GM12878 (cell line): Measurements from ENCODE around the gene MSI2. TPM values are rescaled to one million over a fixed set of nuclear protein-coding genes. Genes with fewer than 3 reads are reported as not detected.

Experiments
- ATAC-seq: fragments of 200-7000 bp; cut with Tn5 transposase; 3 replicates; pipeline ENCODE4 v1.9.1; 2020; ENCODE audit warnings: mild to moderate bottlenecking, moderate library complexity
- BruUV-seq: library from RNA; stranded (reverse); fragments of 400-500 nt; replicated peaks from 2 replicates; lab custom pipeline; 2021; lab: Mats Ljungman, UMichigan
- CTCF ChIA-PET: fragments of 300-600 bp; sonication (Branson Sonifier 250); formaldehyde crosslinking; extraction: SDS; loops from one replicate; lab custom pipeline; 2021; ENCODE audit warnings: inconsistent platforms; lab: Yijun Ruan, JAX
- POLR2A ChIA-PET: fragments of 350-600 bp; formaldehyde crosslinking; extraction: SDS; loops from one replicate; lab custom pipeline; 2021; ENCODE audit warnings: inconsistent platforms; lab: Charles Lee
- RAD21 ChIA-PET: fragments of 300-600 bp; sonication (Branson Sonifier 250); formaldehyde crosslinking; loops from one replicate; lab custom pipeline; 2023; ENCODE audit warnings: antibody characterized with exemption; ENCODE audit not compliant: unreplicated experiment; lab: Charles Lee
- SMC1A ChIA-PET: fragments of 300-600 bp; sonication (Branson Sonifier 250); formaldehyde crosslinking; loops from one replicate; lab custom pipeline; 2023; ENCODE audit not compliant: unreplicated experiment, uncharacterized antibody; lab: Charles Lee
- DNase-seq: peaks from one replicate; pipeline ENCODE4 v3.0.0-alpha.2; 2011; ENCODE audit warnings: low read depth, low spot score
- FAIRE-seq: peaks from 3 replicates; lab custom pipeline; 2011; peaks lifted over from hg19 to GRCh38; lab: Jason Lieb, UNC
- H2AFZ ChIP-seq: 2 replicates; pipeline ENCODE4 v1.6.0; 2011; ENCODE audit warnings: low read depth, low read length, control low read depth; ENCODE audit not compliant: control insufficient read depth
- H3K27ac ChIP-seq: 2 replicates; pipeline ENCODE4 v1.5.1; 2011; ENCODE audit warnings: control low read depth; ENCODE audit not compliant: control insufficient read depth, insufficient read depth
- H3K27me3 ChIP-seq, 2 experiments: replicated peaks in 1 of 2; 2 replicates each; pipeline versions ENCODE4 v1.6.0 to v1.6.1; 2011; ENCODE audit warnings: low read length in 1 of 2; ENCODE audit not compliant: control insufficient read depth in 2 of 2, insufficient read depth in 2 of 2
- H3K36me3 ChIP-seq, 2 experiments: 2 replicates each; pipeline ENCODE4 v1.5.1; 2011; ENCODE audit warnings: low read length in 1 of 2; ENCODE audit not compliant: control insufficient read depth in 2 of 2, insufficient read depth in 2 of 2
- H3K4me1 ChIP-seq: 2 replicates; pipeline ENCODE4 v1.6.1; 2011; ENCODE audit warnings: mild to moderate bottlenecking, low read length, moderate library complexity, mixed read lengths; ENCODE audit not compliant: control insufficient read depth, insufficient read depth
- H3K4me2 ChIP-seq: 2 replicates; pipeline ENCODE4 v1.6.0; 2011; ENCODE audit warnings: control low read depth; ENCODE audit not compliant: control insufficient read depth, insufficient read depth
- H3K4me3 ChIP-seq: fragments of 200-600 bp; sonication (generic); 2 replicates; pipeline ENCODE4 v1.5.1; 2016
- H3K79me2 ChIP-seq: 2 replicates; pipeline ENCODE4 v1.6.0; 2011; ENCODE audit warnings: low read length; ENCODE audit not compliant: control insufficient read depth, insufficient read depth
- H3K9ac ChIP-seq: 2 replicates; pipeline ENCODE4 v1.8.0; 2011; ENCODE audit warnings: low read length, control low read depth, mixed read lengths; ENCODE audit not compliant: control insufficient read depth, insufficient read depth
- H3K9me3 ChIP-seq: replicated peaks from 3 replicates; pipeline ENCODE4 v1.5.1; 2011; ENCODE audit warnings: mild to moderate bottlenecking, low read length; ENCODE audit not compliant: control insufficient read depth, insufficient read depth
- H4K20me1 ChIP-seq: 2 replicates; pipeline ENCODE4 v1.6.0; 2011; ENCODE audit not compliant: control insufficient read depth, insufficient read depth
- BRCA1 ChIP-seq: IDR thresholded peaks from 2 replicates; pipeline ENCODE4 v1.6.1; 2011; ENCODE audit warnings: low read depth, low read length, improper control_type of control experiment
- EP300 ChIP-seq, 2 experiments: fragments of 150-350 bp in 1 of 2; IDR thresholded peaks; 2 replicates each; pipeline ENCODE4 v1.6.1; 2011 to 2012; ENCODE audit warnings: low read depth in 2 of 2, low read length in 2 of 2, borderline replicate concordance in 1 of 2, improper control_type of control experiment in 1 of 2, inconsistent platforms in 1 of 2; ENCODE audit not compliant: control insufficient read depth in 1 of 2
- RELA ChIP-seq: fragments of 450-650 bp; IDR thresholded peaks from 2 replicates; pipeline ENCODE4 v1.8.0; 2014; ENCODE audit warnings: borderline replicate concordance; ENCODE audit not compliant: partially characterized antibody
- RUNX3 ChIP-seq: IDR thresholded peaks from 2 replicates; pipeline ENCODE4 v1.6.1; 2012; ENCODE audit warnings: low read length, inconsistent platforms
- SIN3A ChIP-seq: IDR thresholded peaks from 2 replicates; pipeline ENCODE4 v1.6.1; 2012; ENCODE audit warnings: low read depth, low read length, improper control_type of control experiment
- SRF ChIP-seq, 2 experiments: IDR thresholded peaks; 2 replicates each; pipeline ENCODE4 v1.6.1; 2011; ENCODE audit warnings: low read depth in 2 of 2, low read length in 2 of 2, mild to moderate bottlenecking in 1 of 2, moderate library complexity in 1 of 2
- TCF12 ChIP-seq: IDR thresholded peaks from 2 replicates; pipeline ENCODE4 v1.6.1; 2011; ENCODE audit warnings: low read depth, mild to moderate bottlenecking, low read length
- TCF3 ChIP-seq: IDR thresholded peaks from 2 replicates; pipeline ENCODE4 v1.6.1; 2012; ENCODE audit warnings: low read depth, mild to moderate bottlenecking, low read length, borderline replicate concordance; ENCODE audit not compliant: insufficient read depth
- YY1 ChIP-seq: IDR thresholded peaks from 2 replicates; pipeline ENCODE4 v1.6.1; 2011; ENCODE audit warnings: low read depth, mild to moderate bottlenecking, low read length
- ZBED1 ChIP-seq: IDR thresholded peaks from 2 replicates; pipeline ENCODE4 v1.6.1; 2016; ENCODE audit warnings: borderline replicate concordance
- ZNF207 ChIP-seq: fragments of 450-650 bp; IDR thresholded peaks from 2 replicates; pipeline ENCODE4 v1.6.1; 2014; ENCODE audit warnings: antibody characterized with exemption, mild to moderate bottlenecking, borderline replicate concordance
- ZZZ3 ChIP-seq: IDR thresholded peaks from 2 replicates; pipeline ENCODE4 v1.6.1; 2011; ENCODE audit warnings: low read depth; ENCODE audit not compliant: control insufficient read depth, insufficient read length
- WGBS: methylation state at CpG from one replicate; pipeline ENCODE4 v1.1.6; 2016; ENCODE audit warnings: low lambda C conversion rate; ENCODE audit not compliant: insufficient replicate concordance, insufficient coverage; ENCODE audit errors: missing lambda C conversion rate; 5-methylcytosine and 5-hydroxymethylcytosine counted together
- in situ Hi-C: fragments of 300-500 bp; cut with MboI; formaldehyde crosslinking; loops from 9 replicates; pipeline ENCODE4 v1.14.3; 2018; ENCODE audit warnings: mixed read lengths
- intact Hi-C: fragments of 100-400 bp; cut with micrococcal nuclease; formaldehyde crosslinking; loops from one replicate; pipeline ENCODE4 v1.14.2; 2022; ENCODE audit not compliant: unreplicated experiment
- polyA plus RNA-seq, 11 experiments: library from polyadenylated mRNA; depleted of rRNA in 4 of 11; unstranded in 6 of 11; stranded (reverse) in 5 of 11; fragments of >200 nt; fragmentation: Nextera tagmentation in 4 of 11; fragmentation: Illumina TruSeq in 1 of 11; extraction: Ambion mirVana in 4 of 11; extraction: Trizol in 1 of 11; gene quantifications; 1 replicate in 1 of 11; 2 replicates in 10 of 11; pipeline versions ENCODE4 v1.2.1 to v1.2.3, GENCODE V29; 2011 to 2016; ENCODE audit warnings: inconsistent platforms in 2 of 11, missing spikeins in 2 of 11, low read depth in 1 of 11
- total RNA-seq, 4 experiments: library from RNA; depleted of rRNA in 3 of 4; stranded (reverse); fragments of >200 nt in 3 of 4; fragmentation: Illumina TruSeq in 1 of 4; extraction: Trizol in 1 of 4; gene quantifications; 2 replicates each; pipeline versions ENCODE4 v1.2.1 to v1.2.3, GENCODE V29; 2013 to 2021
- TF ChIP-seq, protein P1 (sequence below): IDR thresholded peaks from 2 replicates; pipeline ENCODE4 v1.6.1; 2012; ENCODE audit warnings: low read depth, low read length, improper control_type of control experiment
- TF ChIP-seq, protein P2 (sequence below): IDR thresholded peaks from 2 replicates; pipeline ENCODE4 v1.6.1; 2011; ENCODE audit warnings: low read depth, low read length, improper control_type of control experiment, borderline replicate concordance
- TF ChIP-seq, protein P3 (sequence below): IDR thresholded peaks from 2 replicates; pipeline ENCODE4 v1.6.1; 2012; ENCODE audit warnings: low read depth, low read length, improper control_type of control experiment
- TF ChIP-seq, protein P4 (sequence below): fragments of 450-650 bp; IDR thresholded peaks from 2 replicates; pipeline ENCODE4 v1.6.1; 2016; ENCODE audit warnings: mild to moderate bottlenecking, moderate library complexity, borderline replicate concordance

Gene MSI2
- total and polyA plus RNA-seq, 10 of the 15 experiments (the other 5 are each of a cell fraction or from before 2014, with no cell fraction given): 6.1 to 76.1 (median 42.0) TPM

DNA sequence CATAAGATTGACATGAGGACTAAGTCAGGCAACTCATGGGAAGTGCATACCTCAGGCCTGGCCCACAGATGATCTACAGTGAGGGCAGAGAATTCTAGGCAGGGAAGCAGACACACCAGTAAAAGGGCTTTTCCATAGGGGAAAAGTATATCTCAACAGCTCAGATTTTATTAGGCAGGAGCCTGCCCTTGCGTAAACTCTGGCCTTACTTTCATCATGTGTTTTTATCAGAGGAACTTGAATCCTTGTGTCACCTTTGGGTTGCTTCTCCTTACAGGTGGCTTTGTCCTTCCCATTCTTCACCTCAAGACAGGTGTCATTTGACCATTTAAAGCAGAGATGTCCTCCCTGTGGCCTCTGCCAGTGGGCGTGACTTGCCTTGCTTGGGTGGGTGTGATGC is 138.1 kb downstream of the MSI2 start (continued):
- TF ChIP-seq, protein P1, sequence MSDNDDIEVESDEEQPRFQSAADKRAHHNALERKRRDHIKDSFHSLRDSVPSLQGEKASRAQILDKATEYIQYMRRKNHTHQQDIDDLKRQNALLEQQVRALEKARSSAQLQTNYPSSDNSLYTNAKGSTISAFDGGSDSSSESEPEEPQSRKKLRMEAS: no peak
- no peak for TF ChIP-seq TCF3
- TF ChIP-seq, all 136 proteins: peak for 0

DNA sequence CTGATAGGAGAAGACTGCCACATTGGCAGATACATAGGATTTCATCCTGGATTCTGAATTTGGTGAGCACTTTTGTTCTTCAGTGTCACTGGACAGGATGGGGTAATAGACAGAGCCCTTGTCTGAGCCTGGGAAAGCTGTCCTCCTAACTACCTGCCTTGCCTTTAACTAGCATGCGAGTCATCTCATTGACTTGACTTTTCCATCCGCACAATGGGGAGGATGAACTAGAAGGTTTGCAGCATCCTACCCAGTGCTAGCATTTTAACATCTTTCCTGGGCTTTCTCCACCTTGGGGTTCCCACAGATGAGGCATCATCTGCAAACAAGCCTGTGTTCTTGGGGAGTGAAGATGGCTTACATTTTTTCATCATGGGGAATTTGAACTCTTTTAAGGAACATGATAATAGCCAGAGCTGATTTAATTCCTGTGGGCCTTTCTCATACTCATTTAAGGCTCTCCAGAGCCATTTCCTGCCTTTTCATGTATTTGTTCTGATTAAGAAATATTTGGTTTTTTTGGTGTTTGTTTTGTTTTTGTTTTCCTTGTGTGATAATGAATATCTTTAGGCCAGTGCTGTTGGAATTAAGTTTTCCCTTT is 139.5 kb downstream of the MSI2 start:
- ATAC-seq (no peak), FAIRE-seq (no peak), DNase-seq (no peak)
- ChIA-PET POLR2A (interaction anchor here (0.7 kb wide), 1 partner anchor 896 kb away, joined by 5 read pairs; no protein-coding TSS in a partner anchor), CTCF (interaction anchor here (2.1 kb wide), 1 partner anchor 152 kb away, joined by 11 read pairs; no protein-coding TSS in a partner anchor), RAD21 (no interaction called here), SMC1A (interaction anchor here (1.0 to 1.2 kb wide), 2 partner anchors 14 to 152 kb away, joined by 3 to 5 read pairs; no protein-coding TSS in a partner anchor)
- no peak overlapping the region for H3K27ac ChIP-seq
- H3K27me3 ChIP-seq: no peaks in the 10 kb centered on the region
- no peaks in the 10 kb centered on the region for H4K20me1 ChIP-seq
- peaks cover 2 to 7% of the 10 kb centered on the region in 2 experiments; a peak in 3 of 4 replicates for H3K36me3 ChIP-seq
- no peak overlapping the region for H3K9ac ChIP-seq
- peaks cover 1% of the 10 kb centered on the region; the same call in 1 of the 2 replicates for H3K79me2 ChIP-seq
- no peaks in the 10 kb centered on the region for H3K4me1 ChIP-seq
- H3K4me3 ChIP-seq: no peak overlapping the region
- BruUV-seq: no TSS peak
- no peak overlapping the region for H2AFZ ChIP-seq
- WGBS: 97% methylated on average over 2 of the region's 2 CpGs
- H3K4me2 ChIP-seq: no peak overlapping the region
- in situ Hi-C loops (no loop called here), intact Hi-C loops (no loop called here)
- H3K9me3 ChIP-seq: peaks cover 8% of the 10 kb centered on the region
- no peak for TF ChIP-seq SRF (IDR thresholded peaks at IDR 0.05; ENCODE audit: low read depth in 2 of 2, low read length in 2 of 2)
- no peak for TF ChIP-seq TCF12
- no peak for TF ChIP-seq SIN3A
- TF ChIP-seq RELA: no peak
- TF ChIP-seq, protein P2, sequence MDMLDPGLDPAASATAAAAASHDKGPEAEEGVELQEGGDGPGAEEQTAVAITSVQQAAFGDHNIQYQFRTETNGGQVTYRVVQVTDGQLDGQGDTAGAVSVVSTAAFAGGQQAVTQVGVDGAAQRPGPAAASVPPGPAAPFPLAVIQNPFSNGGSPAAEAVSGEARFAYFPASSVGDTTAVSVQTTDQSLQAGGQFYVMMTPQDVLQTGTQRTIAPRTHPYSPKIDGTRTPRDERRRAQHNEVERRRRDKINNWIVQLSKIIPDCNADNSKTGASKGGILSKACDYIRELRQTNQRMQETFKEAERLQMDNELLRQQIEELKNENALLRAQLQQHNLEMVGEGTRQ: no peak
- TF ChIP-seq, protein P3, sequence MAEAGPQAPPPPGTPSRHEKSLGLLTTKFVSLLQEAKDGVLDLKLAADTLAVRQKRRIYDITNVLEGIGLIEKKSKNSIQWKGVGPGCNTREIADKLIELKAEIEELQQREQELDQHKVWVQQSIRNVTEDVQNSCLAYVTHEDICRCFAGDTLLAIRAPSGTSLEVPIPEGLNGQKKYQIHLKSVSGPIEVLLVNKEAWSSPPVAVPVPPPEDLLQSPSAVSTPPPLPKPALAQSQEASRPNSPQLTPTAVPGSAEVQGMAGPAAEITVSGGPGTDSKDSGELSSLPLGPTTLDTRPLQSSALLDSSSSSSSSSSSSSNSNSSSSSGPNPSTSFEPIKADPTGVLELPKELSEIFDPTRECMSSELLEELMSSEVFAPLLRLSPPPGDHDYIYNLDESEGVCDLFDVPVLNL: no peak
- no peak for TF ChIP-seq EP300 (IDR thresholded peaks at IDR 0.05; ENCODE audit: borderline replicate concordance in 1 of 2, control insufficient read depth in 1 of 2, low read depth in 2 of 2, low read length in 2 of 2)
- TF ChIP-seq, protein P4, sequence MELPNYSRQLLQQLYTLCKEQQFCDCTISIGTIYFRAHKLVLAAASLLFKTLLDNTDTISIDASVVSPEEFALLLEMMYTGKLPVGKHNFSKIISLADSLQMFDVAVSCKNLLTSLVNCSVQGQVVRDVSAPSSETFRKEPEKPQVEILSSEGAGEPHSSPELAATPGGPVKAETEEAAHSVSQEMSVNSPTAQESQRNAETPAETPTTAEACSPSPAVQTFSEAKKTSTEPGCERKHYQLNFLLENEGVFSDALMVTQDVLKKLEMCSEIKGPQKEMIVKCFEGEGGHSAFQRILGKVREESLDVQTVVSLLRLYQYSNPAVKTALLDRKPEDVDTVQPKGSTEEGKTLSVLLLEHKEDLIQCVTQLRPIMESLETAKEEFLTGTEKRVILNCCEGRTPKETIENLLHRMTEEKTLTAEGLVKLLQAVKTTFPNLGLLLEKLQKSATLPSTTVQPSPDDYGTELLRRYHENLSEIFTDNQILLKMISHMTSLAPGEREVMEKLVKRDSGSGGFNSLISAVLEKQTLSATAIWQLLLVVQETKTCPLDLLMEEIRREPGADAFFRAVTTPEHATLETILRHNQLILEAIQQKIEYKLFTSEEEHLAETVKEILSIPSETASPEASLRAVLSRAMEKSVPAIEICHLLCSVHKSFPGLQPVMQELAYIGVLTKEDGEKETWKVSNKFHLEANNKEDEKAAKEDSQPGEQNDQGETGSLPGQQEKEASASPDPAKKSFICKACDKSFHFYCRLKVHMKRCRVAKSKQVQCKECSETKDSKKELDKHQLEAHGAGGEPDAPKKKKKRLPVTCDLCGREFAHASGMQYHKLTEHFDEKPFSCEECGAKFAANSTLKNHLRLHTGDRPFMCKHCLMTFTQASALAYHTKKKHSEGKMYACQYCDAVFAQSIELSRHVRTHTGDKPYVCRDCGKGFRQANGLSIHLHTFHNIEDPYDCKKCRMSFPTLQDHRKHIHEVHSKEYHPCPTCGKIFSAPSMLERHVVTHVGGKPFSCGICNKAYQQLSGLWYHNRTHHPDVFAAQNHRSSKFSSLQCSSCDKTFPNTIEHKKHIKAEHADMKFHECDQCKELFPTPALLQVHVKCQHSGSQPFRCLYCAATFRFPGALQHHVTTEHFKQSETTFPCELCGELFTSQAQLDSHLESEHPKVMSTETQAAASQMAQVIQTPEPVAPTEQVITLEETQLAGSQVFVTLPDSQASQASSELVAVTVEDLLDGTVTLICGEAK: no peak
- no peak for TF ChIP-seq YY1
- no peak for TF ChIP-seq ZBED1
- TF ChIP-seq ZNF207: no peak
- TF ChIP-seq RUNX3: no peak
- TF ChIP-seq ZZZ3: no peak
- TF ChIP-seq BRCA1: no peak
